GM12801 (cell line): ENCODE measurements around the gene THEM4.

Experiments used
- CTCF ChIP-seq: IDR thresholded peaks from one replicate; pipeline ENCODE4 v1.5.1; 2011; ENCODE audit warnings: control low read depth; ENCODE audit not compliant: insufficient read length; ENCODE audit errors: extremely low read depth

Gene THEM4

GRCh38 chr1:151893176-151893924 is 16.0 kb downstream of the THEM4 start:
- TF ChIP-seq CTCF = no peak

DNA sequence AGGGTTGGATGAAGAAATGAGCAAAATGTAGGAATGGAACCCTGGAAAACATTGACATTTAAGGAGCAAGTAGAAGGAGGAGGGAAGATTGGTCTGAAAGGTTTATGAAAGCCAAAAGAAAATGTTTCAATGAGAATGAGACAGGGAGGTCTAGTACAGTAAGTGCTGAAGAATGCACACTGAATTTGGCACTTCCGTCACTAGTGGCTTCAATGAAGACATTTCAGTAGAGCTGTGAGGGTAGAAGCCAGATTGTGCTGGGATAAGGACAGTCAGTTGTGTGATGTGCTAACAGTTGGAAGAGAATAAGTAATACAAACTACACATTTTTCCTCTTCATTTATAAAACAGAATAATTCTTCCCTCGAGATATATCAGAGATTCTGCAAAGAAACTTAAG is 17.1 kb downstream of the THEM4 start:
- no peak for TF ChIP-seq CTCF

DNA sequence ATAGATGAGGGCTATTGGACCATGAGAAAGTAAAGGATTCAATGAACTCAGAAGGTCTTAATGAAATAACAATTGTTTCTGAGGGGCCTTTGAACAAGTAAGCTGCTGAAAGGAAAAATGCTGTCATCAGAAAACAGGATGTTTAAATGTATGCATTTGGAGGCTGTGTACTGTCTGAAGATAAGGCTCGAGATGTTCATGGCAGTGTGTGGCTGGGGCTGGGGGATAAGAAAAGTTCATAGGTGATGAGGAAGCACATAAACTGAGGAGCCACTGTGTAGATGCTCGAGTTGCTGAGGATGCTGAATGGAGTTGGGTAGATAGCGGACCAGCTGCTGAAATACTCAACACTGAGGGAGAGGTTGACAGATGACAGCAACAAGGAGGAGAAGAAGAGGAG is 17.8 kb downstream of the THEM4 start:
- no peak for TF ChIP-seq CTCF

- no peak for TF ChIP-seq CTCF
Measured at GRCh38 chr1:151888972-151889570, 20.2 kb downstream of the THEM4 start.

DNA sequence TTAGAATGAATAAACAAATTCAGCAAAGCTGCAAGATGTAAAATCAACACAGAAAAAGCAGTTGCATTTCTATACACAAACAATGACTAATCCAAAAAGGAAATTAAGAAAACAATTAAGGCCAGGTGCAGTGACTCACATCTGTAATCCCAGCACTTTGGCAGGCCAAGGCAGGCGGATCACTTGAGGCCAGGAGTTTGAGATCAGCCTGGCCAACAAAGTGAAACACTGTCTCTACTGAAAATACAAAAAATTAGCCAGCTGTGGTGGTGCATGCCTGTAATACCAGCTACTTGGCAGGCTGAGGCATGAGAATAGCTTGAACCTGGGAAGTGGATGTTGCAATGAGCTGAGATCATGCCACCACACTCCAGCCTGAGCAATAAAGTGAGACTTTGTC is 22.3 kb downstream of the THEM4 start:
- TF ChIP-seq CTCF = no peak

DNA sequence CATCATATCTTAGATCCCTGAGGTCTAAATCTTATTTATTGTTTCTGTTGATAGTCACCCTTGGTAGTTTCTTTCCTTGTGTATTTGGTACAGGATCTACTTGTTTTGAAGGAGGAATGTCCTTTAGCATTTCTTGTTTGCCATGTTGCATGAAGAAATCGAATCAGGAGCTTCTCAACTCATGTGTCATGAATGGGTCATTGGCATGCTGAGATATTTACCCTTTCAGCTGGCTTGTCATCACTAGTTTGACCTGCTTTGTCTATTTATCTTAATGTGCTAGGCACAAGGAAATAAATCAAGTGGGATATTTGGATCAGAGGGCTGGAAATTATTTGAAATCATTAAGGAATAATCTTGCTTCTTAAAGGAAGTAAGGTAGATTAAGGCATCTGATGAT is 23.8 kb downstream of the THEM4 start:
- TF ChIP-seq CTCF = no peak

DNA sequence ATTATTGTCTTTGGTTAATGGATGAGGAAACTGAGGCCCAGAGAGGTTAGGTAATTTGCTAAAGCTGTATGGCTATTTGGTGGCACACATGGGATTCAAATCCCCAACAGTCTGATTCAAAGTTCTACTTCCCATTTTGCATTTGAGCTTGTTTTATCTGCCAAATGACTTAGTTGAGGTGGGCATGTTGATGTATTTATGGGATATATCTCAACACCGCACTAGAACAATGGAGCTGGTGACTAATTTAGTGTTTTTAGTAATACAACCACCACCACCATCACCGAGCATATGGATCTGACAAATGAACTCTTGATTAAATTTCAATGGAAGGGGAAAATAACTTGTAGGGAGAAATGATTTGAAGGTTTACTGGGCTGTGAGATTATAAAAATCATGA is 26.8 kb downstream of the THEM4 start:
- no peak for TF ChIP-seq CTCF
